ENCODE data around the gene ARFIP1. TPM values are rescaled to one million over a fixed set of nuclear protein-coding genes. Genes with fewer than 3 reads are reported as not detected.

The ARFIP1 gene
- total RNA-seq, 3 donors from 2014 or later, result 41.9 to 81.4 (median 50.1) TPM

DNA sequence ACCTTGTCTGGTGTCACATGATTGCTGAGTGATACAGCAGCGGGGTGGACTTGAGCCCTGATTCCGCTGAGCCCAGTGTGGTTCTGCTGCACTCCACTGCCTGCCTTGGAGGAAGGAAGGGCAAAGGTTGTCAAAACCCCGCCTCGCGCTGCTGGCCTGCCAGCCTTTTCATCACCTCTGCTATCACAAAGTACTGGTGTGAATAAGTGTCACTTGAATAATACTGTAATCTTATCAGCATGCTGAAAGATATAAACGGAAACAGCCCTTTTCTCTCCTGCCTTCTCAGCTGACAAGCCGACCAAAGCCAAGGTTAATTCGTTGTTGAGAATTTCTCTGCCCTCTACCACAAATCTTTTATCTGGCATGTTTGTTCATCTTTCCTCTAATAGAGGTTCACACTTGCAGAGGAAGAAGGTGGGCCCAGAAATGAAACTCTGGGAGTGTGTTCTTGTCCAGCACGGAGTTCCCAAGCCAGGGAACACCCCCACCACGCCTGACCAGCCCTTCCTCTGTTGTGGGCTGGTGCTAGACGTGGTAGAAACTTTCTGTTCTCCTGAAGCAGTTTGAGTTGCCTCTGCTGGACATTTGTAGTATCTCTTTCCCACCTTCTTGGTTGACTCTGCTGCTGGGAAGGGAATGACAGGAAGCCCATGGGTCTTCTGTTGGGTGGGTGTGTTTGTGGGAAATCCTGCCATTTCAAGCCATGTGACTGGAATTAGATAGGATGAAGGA, 177.8 kb downstream of the ARFIP1 start:
- intact Hi-C loops (cut with DNase I, micrococcal nuclease), result loop anchor here in 1 of 2 donors (5.0 kb wide), 1 partner anchor 175 kb away; no protein-coding TSS in a partner anchor
- ATAC-seq, result peak; percentile 94
- Histone ChIP-seq H3K36me3 (ENCODE audit: low read depth) (no peaks in the 10 kb centered on the region), H3K4me1 (ENCODE audit: low read depth) (peaks cover 25% of the 10 kb centered on the region), H3K4me3 (no peak overlapping the region), H3K9me3 (no peaks in the 10 kb centered on the region)
- TF ChIP-seq, protein P1, sequence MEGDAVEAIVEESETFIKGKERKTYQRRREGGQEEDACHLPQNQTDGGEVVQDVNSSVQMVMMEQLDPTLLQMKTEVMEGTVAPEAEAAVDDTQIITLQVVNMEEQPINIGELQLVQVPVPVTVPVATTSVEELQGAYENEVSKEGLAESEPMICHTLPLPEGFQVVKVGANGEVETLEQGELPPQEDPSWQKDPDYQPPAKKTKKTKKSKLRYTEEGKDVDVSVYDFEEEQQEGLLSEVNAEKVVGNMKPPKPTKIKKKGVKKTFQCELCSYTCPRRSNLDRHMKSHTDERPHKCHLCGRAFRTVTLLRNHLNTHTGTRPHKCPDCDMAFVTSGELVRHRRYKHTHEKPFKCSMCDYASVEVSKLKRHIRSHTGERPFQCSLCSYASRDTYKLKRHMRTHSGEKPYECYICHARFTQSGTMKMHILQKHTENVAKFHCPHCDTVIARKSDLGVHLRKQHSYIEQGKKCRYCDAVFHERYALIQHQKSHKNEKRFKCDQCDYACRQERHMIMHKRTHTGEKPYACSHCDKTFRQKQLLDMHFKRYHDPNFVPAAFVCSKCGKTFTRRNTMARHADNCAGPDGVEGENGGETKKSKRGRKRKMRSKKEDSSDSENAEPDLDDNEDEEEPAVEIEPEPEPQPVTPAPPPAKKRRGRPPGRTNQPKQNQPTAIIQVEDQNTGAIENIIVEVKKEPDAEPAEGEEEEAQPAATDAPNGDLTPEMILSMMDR (IDR thresholded peaks at IDR 0.05), result no peak
- peak; percentile 81 to 87 (median 84) for DNase-seq

GRCh38 chr4:152959080-152959479, 179.3 kb downstream of the ARFIP1 start:
- intact Hi-C loops (cut with DNase I, micrococcal nuclease), result loop anchor here in 1 of 2 donors (5.0 kb wide), 1 partner anchor 177 kb away; no protein-coding TSS in a partner anchor
- Histone ChIP-seq H3K9me3 (no peaks in the 10 kb centered on the region), H3K4me1 (ENCODE audit: low read depth) (peaks cover 25% of the 10 kb centered on the region), H3K4me3 (no peak overlapping the region), H3K36me3 (ENCODE audit: low read depth) (no peaks in the 10 kb centered on the region)
- TF ChIP-seq, protein P1 (IDR thresholded peaks at IDR 0.05), result no peak
- no peak for ATAC-seq
- DNase-seq, result no peak

DNA sequence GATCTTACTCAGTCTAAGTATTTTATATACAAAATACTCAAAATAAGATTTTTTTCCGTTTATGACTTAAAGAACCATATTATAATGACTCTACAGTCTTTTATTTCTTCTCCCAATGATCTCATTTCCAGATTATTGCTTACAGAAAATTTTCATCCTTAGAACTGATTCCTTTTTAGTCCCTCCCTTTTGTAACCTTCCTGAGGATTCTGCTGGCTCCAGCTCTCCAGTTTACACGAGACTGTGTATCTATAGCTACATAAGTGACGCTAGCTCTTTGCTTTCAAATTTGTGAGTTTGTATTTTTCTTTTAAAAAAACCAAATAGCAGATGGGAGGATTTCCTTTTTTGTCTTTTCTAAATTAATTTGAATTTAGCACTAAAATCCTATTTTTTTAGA, 180.3 kb downstream of the ARFIP1 start:
- Histone ChIP-seq H3K4me1 (ENCODE audit: low read depth) (peaks cover 25% of the 10 kb centered on the region), H3K9me3 (no peaks in the 10 kb centered on the region), H3K4me3 (no peak overlapping the region), H3K36me3 (ENCODE audit: low read depth) (no peaks in the 10 kb centered on the region)
- ATAC-seq, result no peak
- intact Hi-C loops (cut with DNase I, micrococcal nuclease), result no loop called here
- TF ChIP-seq, protein P1 (IDR thresholded peaks at IDR 0.05), result no peak
- no peak for DNase-seq

DNA sequence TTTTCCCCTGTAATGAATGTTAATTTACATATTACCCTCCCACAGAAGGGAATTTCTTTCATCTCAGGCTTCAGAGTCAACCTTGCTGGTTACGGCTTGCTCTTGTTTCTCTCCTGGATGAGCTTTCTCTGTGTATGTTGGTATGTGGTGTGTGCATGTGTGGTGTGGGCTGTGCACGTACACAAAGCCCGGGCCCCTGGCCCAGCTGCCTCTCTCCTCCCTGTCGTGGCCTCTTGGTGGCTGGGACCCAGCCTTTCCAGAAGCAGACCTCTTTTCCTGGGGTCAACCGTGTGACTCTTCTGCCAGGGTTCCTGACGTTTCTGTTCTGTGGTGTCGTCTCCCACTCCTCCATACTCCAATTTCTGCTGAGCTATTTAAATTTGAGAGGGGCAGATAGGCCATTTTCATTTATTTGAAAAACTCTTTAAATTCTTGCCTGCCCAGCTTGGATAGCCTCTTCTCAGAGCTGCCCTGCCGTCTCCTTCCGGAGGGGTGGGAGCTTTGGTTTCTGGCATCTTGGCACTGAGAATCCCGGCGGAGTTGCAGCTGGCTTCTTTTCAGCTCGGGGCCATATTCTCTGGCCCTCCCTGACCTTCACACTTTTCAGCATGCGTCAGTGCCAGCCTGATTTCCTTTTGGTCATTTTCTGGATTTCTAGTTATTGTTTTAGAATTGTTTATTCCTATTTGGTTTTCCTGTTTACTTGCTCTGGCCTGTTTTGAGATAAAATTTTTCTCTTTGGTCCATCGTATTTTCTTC, 181.4 kb downstream of the ARFIP1 start:
- Histone ChIP-seq H3K36me3 (ENCODE audit: low read depth) (no peaks in the 10 kb centered on the region), H3K4me3 (no peak overlapping the region), H3K4me1 (ENCODE audit: low read depth) (peaks cover 23% of the 10 kb centered on the region), H3K9me3 (no peaks in the 10 kb centered on the region)
- ATAC-seq (no peak), DNase-seq (no peak)
- intact Hi-C loops (cut with DNase I, micrococcal nuclease), result no loop called here
- TF ChIP-seq, protein P1 (IDR thresholded peaks at IDR 0.05), result no peak

GRCh38 chr4:152961773-152962115, 182.0 kb downstream of the ARFIP1 start:
- no peaks in the 10 kb centered on the region for H3K9me3 ChIP-seq
- intact Hi-C loops (cut with DNase I, micrococcal nuclease), result no loop called here
- no peaks in the 10 kb centered on the region for H3K36me3 ChIP-seq (ENCODE audit: low read depth)
- peaks cover 17% of the 10 kb centered on the region for H3K4me1 ChIP-seq (ENCODE audit: low read depth)
- no peak for ATAC-seq
- no peak overlapping the region for H3K4me3 ChIP-seq
- TF ChIP-seq, protein P1 (IDR thresholded peaks at IDR 0.05), result no peak
- DNase-seq, result no peak

Other genes with a start within 250 kb of the ARFIP1 start
- gene FBXW7, start 243.9 kb upstream of the ARFIP1 start, total RNA-seq, result 10 to 100 TPM; 38.5 to 48.6 (median 39.4) TPM
- gene TMEM154, start 100.0 kb upstream of the ARFIP1 start, total RNA-seq, result 1 to 10 TPM; 1.5 to 6.5 (median 1.8) TPM
- gene TIGD4, start 224 bp upstream of the ARFIP1 start, total RNA-seq, result under 1 TPM; 0.23 to 0.39 (median 0.38) TPM
- 10 to 100 TPM in 2 of 3 donors, 1 to 10 TPM in 1; 8.8 to 16.1 (median 14.1) TPM for gene FHDC1, start 156.4 kb downstream of the ARFIP1 start, total RNA-seq